PFSK-1 (cell line): Measurements from ENCODE around the gene PSMD10.

Experiments used
- FOXP2 ChIP-seq: optimal IDR thresholded peaks from 2 replicates; pipeline ENCODE3; 2011; ENCODE audit warnings: borderline replicate concordance, control low read depth, inconsistent platforms; ENCODE audit not compliant: insufficient read depth; ENCODE audit errors: extremely low read length, extremely low read depth
- POLR2AphosphoS5 ChIP-seq: IDR thresholded peaks from 2 replicates; pipeline ENCODE4 v1.6.1; 2012; ENCODE audit warnings: low read depth, mild to moderate bottlenecking, control low read depth, low read length, moderate library complexity
- REST ChIP-seq, 2 experiments: IDR thresholded peaks; 2 replicates each; pipeline versions ENCODE4 v1.6.1 to v1.8.0; 2011 to 2012; ENCODE audit warnings: low read depth in 2 of 2, low read length in 2 of 2, control low read depth in 1 of 2, inconsistent platforms in 1 of 2, mild to moderate bottlenecking in 1 of 2, moderate library complexity in 1 of 2; ENCODE audit not compliant: insufficient read depth in 1 of 2
- SIN3A ChIP-seq: IDR thresholded peaks from 2 replicates; pipeline ENCODE4 v1.6.1; 2012; ENCODE audit warnings: mild to moderate bottlenecking, low read length, moderate library complexity, borderline replicate concordance; ENCODE audit not compliant: insufficient read depth
- TAF1 ChIP-seq: IDR thresholded peaks from 2 replicates; pipeline ENCODE4 v1.6.1; 2012; ENCODE audit warnings: low read length, control low read depth, borderline replicate concordance; ENCODE audit not compliant: insufficient read depth

PSMD10 gene

GRCh38 chrX:108123591-108124366 is 32.4 kb upstream of the PSMD10 start:
- TF ChIP-seq SIN3A (no peak), FOXP2 (no peak), REST (IDR thresholded peaks at IDR 0.05; ENCODE audit: insufficient read depth in 1 of 2, low read depth in 2 of 2, low read length in 2 of 2) (no peak), TAF1 (no peak), POLR2AphosphoS5 (no peak)

- TF ChIP-seq FOXP2 (no peak), TAF1 (no peak), POLR2AphosphoS5 (no peak), SIN3A (no peak), REST (IDR thresholded peaks at IDR 0.05; ENCODE audit: insufficient read depth in 1 of 2, low read depth in 2 of 2, low read length in 2 of 2) (no peak)
Measured at GRCh38 chrX:108122748-108123147, 31.4 kb upstream of the PSMD10 start.

GRCh38 chrX:108121291-108121690 is 29.9 kb upstream of the PSMD10 start:
- TF ChIP-seq POLR2AphosphoS5 (no peak), SIN3A (no peak), FOXP2 (no peak), TAF1 (no peak)

GRCh38 chrX:108117988-108118387 is 26.6 kb upstream of the PSMD10 start:
- no peak for TF ChIP-seq FOXP2
- no peak for TF ChIP-seq SIN3A
- no peak for TF ChIP-seq TAF1
- no peak for TF ChIP-seq POLR2AphosphoS5
- no peak for TF ChIP-seq REST (IDR thresholded peaks at IDR 0.05; ENCODE audit: insufficient read depth in 1 of 2, low read depth in 2 of 2, low read length in 2 of 2)

GRCh38 chrX:108114541-108114940 is 23.2 kb upstream of the PSMD10 start:
- no peak for TF ChIP-seq SIN3A
- TF ChIP-seq FOXP2 = no peak
- no peak for TF ChIP-seq POLR2AphosphoS5
- TF ChIP-seq REST (IDR thresholded peaks at IDR 0.05; ENCODE audit: insufficient read depth in 1 of 2, low read depth in 2 of 2, low read length in 2 of 2) = no peak
- no peak for TF ChIP-seq TAF1
